Stimulated activated CD4-positive, alpha-beta T cell treated with anti-CD3 and anti-CD28 coated beads, Interleukin-15, amount 100 ng/mL, for 48 hours (primary cell): ENCODE measurements around the gene STK38.

Experiments
- DNase-seq, 2 donors: peaks; one replicate each; pipeline ENCODE4 v3.0.0-alpha.2; 2020; ENCODE audit warnings: low read depth in 2 of 2

STK38 gene

DNA sequence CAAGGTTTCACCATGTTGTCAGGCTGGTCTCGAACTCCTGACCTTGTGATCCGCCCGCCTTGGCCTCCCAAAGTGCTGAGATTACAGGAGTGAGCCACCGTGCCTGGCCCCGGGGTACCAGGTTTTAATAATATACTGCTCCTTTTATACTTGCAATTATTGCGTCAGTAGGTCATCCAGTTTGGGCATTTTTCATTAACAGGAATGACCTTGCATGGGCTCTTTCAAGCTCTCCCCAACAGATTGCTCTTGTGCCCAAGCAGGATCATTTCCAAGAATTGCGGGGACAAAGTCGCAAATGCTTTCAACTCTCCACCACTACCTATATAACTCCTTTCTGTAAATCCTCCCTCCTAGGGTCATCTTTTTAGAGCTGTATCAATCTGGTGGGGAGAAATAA lies 23.8 kb downstream of the STK38 start:
- DNase-seq: no peak

DNA sequence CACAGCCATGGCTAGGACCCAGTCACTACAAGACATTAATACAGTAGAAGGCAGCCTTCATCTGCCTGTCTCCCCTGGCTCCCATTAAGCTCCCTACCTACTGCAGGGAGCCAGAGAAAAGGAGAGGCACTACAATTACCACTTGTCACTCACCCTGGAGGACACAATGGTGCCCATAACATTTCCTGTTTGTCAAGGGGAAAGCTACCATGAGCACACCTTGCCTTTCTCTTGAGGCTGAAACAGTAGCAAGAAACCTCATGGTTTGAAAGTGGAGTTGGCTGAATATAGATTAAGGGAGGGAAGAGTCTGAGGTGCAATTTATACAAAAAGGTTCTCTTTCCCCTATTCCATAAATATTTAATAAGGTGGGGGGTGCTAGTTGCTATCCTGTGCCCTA lies 27.9 kb downstream of the STK38 start:
- no peak for DNase-seq

DNA sequence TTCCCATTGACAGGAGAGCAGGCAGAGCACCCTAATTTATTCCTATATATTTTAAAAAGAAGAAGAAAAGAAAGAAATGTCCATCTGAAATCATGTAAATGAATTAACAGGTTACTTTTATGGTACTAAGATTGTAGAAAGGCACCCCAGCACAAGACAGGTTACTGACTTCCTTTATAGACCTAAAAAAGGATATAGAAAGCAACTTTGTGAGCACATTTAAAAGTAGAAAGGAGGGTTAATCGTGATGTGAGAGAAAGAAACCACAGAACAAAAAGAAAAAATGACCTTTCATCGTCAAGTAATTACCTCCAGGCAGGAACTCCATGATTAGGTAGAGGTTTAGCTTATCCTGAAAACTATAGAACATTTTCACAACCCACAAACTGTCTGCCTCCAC lies 29.9 kb downstream of the STK38 start:
- no peak for DNase-seq

DNA sequence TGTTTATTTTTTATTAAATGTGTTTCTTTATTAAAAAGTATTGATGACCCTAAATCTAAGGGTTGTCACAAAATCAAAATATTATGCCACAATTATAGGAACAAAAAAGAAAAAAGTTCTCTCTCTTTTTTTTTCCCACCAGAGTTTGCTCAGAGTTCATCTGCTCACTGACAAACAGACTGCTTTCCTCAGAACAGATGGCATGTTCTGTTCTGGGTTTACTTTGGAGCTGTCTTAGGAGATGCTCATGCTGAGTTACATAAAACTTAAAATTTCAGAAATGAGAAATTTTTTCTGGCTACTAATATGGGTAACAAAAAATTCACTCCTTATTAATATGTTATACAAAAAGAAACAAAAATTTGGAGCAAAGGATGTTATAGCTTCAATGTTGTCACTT lies 30.3 kb downstream of the STK38 start:
- no peak for DNase-seq

DNA sequence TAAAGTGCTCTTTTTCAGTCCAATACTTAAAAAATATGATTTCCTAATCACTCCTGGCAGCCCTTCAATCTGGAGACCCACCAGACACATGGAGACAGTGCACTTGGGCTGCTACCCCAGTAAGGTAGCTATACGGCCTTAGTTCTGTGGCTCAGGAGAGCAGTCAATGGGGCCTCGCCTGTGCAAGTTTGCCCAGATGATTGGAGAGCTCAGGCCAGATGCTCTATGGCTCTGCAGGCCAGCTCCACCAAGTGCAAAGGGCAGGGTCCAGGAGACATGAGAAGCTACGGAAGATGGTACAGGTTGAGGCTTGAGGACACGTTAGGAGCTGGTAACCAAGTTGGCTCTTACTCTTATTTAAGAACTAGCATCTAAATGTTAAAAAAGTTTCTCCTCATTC lies 30.7 kb downstream of the STK38 start:
- DNase-seq: no peak

DNA sequence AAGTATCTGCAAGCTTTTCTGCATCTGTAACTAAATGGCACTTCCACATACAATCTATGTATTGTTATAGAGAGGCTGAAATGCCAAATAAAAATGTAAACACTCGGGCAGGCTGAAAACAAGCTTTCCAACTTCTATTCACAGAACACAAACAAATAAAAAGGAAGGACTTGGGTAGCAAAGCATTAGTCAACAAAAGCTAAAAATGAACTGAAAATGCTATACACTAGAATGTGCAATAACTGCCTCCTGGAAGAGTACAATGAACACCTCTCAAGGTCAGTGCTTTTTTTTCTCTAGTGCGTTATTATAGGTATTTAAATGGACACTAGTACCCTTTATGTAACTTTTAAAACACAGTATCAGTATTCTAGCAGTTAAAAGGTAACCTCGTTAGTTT lies 31.4 kb downstream of the STK38 start:
- no peak for DNase-seq

DNA sequence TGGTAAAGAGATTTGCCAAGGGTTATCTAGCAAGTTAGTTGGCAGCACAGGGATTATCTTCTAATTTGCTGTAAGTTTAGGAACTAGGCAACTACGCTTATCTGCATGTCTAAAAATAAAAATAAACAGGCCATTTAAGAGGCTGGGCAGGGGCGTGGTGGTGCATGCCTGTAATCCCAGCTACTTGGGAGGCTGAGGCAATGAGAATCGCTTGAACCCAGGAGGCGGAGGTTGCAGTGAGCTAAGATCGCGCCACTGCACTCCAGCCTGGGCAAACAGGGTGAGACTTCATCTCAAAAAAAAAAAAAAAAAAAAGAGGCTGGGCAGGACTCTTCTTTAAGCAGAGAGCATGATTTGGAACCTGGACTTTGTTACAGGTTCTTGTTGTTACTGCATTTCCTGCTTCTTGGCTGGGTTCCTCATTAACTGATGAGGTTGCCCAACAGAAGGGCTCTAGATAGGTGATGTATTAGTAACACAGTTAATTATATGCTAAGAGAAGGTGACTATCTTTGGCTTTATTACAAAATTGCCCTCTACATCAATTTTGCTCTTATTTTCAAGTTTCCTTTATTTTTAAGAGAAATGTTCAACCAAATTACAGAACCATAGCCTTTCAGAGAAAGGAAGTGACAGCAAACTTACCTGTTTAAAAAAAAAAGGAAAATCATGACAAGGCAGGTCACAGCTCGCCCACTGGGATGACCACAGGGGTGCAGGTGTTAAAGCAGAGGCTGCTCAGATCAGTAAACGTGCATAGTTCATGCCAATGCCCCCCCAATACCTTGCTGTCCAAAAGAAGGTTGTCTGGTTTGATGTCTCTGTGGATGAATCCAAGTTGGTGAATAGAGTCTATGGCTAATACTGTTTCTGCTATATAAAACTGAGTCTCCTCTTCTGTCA lies 32.5 kb downstream of the STK38 start:
- DNase-seq: no peak

DNA sequence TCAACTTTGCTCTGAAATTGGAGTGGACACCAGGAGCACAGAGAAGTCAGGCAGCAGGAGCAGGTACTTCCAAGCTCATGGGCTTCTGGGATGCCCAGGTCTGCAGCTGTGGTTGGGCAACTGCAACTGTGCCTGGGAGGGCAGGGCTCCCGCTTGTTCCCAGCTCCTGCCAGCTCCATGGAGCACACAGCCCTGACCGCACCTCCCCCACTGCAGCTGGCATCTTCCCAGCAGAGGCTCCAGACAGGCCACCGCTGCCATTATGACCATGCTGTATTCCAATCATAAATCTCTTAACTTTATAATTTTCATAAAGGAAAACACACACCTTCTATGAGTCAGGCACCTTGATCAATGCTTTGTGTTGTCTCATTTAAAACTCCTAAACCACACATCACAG lies 36.9 kb downstream of the STK38 start:
- DNase-seq: no peak

DNA sequence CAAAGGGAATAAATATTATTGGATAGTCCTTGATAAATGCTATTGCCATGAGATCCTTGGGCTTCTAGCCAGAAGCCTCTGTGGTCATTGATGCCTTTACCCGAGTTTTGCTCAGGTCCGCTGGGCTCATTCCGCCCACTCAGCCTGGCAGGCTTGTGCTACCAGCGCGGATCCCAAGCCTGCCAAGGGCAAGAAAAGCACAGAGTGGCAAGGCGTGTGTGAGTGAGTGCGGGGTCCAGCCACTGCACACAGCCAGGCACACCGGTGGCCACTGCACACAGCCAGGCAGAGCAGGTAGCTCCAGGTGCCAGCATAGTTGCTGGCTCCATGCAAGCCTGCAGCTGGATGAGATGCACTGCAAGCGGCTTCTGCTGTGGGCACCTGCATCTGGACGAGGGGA lies 38.7 kb downstream of the STK38 start:
- DNase-seq: no peak

DNA sequence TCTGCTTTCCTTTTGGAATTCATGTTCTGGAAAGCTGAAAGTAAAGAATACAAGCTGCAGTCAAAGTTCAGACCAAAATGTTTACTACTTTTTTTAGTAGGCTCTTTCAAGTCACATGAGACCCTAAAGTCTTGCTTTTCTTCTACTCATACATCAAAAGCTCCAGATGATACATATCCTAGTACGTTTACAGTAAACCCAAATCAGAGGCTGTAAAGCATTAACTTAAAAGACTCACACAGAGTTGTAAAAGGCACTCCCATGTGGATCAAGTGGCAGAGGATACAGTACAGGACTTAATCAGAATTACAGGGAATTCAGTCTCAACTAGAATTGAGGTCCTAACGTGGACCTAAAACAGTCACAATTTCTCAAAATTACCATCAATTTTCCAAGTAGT lies 40.7 kb downstream of the STK38 start:
- DNase-seq: no peak

DNA sequence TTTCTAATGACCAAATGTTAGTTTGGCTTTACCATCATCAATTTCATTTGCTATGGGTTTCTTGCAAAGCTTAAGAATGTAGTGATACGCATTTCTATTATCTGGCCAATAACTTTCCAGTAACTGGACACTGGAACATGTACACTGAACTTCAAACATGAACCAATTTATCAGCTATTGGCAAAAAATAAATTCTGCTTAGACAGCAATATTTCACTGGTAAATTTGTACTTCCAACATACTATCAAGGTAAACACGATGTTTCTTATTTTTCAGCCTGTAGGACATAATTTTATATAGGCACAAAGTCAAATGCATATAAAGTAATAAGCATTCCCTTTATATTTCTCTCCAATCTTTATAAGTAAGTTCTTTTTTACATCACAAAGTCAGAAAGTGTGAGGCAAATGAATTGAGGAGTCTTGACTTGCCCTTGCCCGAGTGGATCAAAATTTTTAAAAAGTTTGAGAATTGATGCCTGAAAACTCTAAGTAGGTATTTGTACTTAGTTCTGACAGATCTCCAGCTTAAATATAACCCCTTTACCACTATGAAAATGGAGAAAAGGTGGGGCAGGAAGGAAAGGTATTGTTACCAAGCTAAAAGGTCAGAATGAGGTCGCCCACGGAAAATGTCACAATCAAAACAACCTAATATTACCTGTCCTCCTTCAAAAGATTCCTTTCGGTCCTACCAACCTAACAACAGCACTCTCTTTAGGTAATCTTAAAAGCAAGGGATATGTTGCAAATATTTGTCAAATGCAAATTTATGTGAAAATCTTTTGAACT lies 41.3 kb downstream of the STK38 start:
- no peak for DNase-seq

DNA sequence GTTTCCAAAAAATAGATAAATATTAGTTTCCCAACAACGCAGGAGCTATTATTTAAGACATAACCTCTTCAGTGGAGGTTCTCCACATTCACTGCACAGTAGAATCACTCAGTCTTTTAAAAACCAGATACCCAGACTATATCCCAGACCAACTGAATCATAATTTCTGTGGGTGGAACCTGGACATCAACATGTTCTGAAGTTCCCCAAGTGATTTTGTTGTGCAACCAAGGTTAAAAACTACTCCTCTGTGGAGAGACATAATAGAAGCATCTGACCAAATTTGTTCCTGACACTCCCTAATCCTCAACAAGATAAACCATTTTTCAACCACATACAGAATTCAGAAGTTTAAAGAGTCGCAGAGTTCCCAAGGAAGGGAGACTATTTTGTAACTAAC lies 42.3 kb downstream of the STK38 start:
- DNase-seq: no peak

DNA sequence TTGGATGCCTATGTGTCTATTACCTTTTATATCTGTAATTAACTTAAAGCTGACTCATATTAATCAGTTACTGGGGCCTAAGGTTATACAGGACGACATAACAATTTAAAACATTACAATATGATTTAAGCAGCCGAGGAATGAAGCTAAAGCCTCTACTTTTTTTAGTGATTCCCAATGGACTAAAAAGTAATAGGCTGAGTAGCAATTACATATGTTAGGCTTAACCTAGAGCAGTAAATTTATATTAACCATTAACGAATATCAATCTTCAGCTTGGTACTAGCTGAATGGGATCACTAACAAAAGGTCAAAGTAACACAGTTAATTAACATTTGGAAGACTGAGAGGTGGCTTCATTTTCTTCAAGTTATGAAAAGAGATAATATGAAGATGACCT lies 43.1 kb downstream of the STK38 start:
- no peak for DNase-seq

DNA sequence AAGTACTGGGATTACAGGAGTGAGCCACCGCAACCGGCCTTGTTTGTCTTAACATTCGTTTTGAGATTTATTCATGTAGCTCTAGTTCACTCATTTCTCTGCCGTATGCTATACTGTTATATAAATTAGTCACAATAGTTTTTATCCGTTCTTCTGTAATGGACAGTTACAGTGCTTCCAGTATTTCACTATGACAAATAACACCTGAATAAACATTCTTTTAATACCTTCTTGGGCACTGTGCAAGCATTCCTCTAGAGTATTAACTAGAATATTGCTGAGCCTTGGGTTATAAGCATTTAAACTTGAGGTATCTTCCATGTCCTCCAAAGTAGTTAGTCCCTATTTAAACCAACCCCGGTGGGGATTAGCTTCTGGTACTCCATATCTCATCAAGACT lies 45.6 kb downstream of the STK38 start:
- no peak for DNase-seq

DNA sequence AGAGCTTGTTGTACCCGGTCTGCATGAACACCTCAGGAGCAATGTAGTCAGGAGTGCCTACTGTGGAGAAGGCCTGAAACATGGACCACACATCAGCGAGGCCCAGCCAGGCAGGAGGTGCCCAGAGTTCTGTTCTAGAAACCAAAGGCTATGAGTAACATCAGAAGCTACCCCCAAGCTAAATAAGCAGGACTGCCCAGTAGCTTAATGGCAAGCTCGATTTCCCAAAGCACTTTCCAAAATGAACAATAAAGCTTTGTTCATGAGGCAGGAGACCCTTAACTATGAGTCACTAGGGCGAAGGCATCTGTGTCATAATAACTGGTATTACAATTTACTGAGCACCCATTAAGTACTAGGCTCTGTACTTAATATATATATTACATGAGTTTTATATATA lies 47.4 kb downstream of the STK38 start:
- DNase-seq: no peak

DNA sequence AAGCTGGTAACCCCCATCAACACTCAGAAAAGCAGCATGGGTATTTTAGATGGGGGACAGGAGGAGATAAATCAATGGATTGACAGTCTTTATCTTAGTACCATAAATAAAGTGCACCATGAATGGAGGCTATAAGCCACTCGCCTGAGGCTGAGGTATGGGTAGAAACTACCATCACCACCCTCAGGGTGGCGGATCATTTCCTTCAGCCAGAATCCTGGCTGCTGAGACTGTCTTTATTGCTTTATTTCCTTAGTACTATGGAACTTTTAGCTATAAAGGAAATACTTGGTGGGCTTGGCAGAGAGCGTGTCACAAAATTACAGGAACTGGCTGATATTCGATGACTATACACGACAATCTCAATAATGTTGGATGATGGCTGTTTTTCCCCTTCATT lies 52.2 kb downstream of the STK38 start:
- DNase-seq: no peak

DNA sequence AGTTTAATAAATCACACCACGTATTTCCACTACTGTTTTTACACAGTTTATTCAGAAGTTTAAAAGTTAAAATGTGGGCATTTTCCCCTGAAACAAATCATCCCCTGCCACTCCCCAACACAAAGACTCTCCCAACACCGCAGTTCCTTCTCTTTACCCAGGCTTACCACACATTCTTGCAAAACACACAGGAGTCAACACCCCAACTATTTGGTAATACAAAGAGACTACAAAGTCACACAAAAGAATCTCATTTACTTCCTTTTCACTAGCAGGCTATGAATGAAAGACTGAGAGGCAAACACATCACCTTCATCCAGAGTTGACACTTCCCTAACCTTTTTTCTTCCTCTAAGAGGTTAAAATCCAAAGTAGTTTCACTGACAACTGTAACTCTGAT lies 53.4 kb downstream of the STK38 start:
- no peak for DNase-seq

DNA sequence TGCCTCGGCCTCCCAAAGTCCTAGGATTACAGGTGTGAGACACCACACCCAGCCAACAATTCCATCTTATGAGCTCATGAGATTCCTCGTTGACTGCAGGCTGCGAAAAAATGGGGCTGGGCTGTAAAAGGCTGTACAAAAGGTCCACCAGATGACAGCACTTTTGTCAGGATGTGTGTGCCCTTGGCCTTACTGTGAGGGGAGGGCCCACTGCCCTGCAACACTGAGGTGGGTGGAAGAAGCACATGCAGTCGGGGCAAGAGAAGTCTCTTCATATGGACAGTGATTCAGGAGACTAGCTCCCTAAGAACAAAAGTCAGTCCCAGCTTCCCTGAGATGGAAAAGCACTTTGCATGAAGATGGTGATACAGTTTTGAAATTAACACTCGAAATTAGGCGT lies 54.0 kb downstream of the STK38 start:
- no peak for DNase-seq

DNA sequence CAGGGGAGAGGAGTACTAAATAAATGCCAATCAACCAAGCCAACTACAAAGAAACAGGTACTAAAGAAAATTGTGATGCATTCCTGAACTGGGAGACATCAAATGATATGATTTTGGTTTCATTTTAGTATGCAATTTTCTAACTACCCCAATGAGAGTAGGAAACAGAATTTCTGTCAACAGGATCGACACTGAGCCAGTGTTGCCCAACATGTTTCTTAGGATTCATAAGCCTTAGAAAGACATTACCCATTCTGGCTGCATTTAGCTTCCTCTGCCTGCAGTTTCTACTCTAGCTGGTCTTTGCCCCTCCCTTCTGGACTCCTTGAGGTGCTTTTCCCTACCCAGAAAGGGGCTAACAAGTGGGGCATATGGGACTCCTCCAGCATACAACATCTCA lies 54.7 kb downstream of the STK38 start:
- DNase-seq: no peak

DNA sequence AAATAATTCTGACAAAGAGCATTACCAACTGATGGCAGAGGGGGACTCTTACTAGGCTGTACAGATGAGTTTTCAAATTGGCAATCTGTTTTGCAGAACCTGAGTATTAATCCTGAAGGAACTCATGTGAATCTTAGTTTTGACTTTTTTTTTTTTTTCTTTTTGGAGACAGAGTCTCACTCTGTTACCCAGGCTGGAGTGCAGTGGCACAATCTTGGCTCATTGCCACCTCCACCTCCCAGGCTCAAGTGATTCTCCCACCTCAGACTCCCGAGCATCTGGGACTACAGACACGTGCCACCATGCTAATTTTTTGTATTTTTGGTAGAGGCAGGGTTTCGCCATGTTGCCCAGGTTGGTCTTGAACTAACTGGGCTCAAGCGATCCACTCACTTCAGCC lies 55.2 kb downstream of the STK38 start:
- no peak for DNase-seq

DNA sequence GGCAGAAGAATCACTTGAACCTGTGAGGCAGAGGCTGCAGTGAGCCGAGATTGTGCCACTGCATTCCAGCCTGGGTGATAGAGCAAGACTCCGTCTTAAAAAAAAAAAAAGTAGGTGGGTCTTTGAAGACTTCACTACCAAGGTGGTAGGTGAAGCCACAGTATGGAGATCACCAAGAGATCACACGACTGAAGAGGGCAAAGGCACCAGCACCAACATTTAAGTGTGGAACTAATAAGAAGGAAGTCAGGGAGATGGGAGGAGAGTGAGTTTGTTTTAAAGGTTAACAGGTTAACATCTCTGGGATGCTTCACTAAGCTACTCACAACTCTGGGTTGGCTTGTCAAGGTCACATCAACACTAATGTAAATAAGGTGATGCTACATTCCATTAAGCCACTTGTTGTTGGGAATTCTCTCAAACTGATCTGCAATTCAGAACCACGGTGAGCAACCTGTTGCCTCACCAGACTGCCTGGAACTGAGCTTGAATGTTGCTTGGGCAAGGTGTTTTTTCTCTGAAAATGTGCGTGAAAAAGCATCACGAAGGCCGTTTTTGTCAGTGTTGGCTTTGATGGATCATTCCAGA lies 55.8 kb downstream of the STK38 start:
- DNase-seq: no peak

DNA sequence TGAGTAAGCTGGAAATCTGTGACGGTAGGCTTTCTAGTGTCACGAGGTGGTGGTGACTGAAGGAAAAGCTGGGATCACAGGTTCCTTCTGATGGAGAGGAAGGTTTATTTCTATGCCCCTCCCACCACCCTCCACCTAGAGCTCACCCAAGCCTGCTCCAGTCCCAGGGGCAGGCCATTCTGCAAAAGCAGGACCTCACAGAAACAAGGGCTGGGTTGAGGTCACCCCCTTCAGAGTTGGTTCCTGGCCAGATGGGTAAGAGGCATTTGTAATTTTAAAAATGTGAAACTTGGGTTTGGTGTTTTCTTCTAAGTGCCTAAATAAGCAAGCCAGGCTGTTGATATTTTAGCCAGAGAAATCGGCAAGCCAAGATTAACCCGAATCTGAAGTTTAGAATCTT lies 57.9 kb downstream of the STK38 start:
- no peak for DNase-seq

DNA sequence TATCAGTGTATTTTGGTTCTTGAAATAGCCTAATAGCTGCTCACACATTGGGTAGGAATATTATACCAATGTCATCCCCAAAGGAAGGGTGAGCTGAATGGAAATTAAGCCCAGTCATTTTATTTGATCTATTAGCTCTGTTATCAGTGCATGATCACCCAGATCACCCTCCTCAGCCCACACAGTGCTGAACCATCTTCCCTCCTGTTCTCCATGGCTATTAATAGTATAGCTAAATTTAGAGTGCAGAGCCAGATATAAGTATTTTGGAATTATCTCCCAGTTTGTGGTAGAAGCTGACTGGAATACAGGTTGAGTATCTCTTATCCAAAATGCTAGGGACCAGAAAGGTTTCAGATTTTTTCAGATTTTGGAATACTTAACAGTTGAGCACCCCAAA lies 59.1 kb downstream of the STK38 start:
- DNase-seq: no peak
